Hepatocyte (in vitro differentiated cells): ENCODE data around the gene AGO3.

ENCODE experiments used
- CTCF ChIP-seq: fragments of 200-600 bp; sonication (generic); IDR thresholded peaks from 2 replicates; pipeline ENCODE4 v1.5.1; 2016; ENCODE audit warnings: antibody characterized with exemption, mild to moderate bottlenecking; ENCODE audit not compliant: poor library complexity
- EZH2phosphoT487 ChIP-seq: fragments of 200-600 bp; sonication (generic); IDR thresholded peaks from one replicate; pipeline ENCODE4 v1.6.1; 2018; ENCODE audit warnings: antibody characterized with exemption, mild to moderate bottlenecking, low read depth, moderate library complexity; ENCODE audit not compliant: unreplicated experiment, severe bottlenecking

GRCh38 chr1:35888255-35888654, 42.6 kb upstream of the AGO3 start:
- no peak for TF ChIP-seq EZH2phosphoT487
- TF ChIP-seq CTCF: no peak
